GM13976 (cell line): Measurements from ENCODE around the gene FUT8.

ENCODE experiments used
- DNase-seq: peaks from one replicate; pipeline ENCODE4 v3.0.0; 2012; ENCODE audit warnings: low spot score
- in situ Hi-C: fragments of 300-500 bp; cut with MboI; formaldehyde crosslinking; loops from one replicate; pipeline ENCODE4 v1.12.0; 2022; ENCODE audit warnings: low sequenced_read_pairs, mixed read lengths, inconsistent platforms; ENCODE audit not compliant: unreplicated experiment
- TF ChIP-seq, protein P1 (sequence below): IDR thresholded peaks from 2 replicates; pipeline ENCODE4 v1.5.1; 2012; ENCODE audit warnings: borderline replicate concordance, mild to moderate bottlenecking; ENCODE audit not compliant: insufficient read depth; ENCODE audit errors: extremely low read depth, missing control alignments, control extremely low read depth

The FUT8 gene

DNA sequence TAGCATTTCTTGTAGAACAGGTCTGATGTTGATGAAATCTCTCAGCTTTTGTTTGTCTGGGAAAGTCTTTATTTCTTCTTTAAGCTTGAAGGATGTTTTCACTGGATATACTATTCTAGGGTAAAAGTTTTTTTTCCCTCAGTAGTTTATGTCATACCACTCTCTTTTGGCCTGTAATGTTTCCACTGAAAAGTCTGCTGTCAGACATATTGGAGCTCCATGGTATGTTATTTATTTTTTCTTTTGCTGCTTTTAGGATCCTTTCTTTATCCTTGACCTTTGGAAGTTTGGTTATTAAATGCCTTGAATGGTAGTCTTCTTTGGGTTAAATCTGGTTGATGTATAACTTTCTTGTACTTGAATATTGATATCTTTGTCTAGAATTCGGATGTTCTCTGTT, 306.1 kb downstream of the FUT8 start:
- TF ChIP-seq, protein P1, sequence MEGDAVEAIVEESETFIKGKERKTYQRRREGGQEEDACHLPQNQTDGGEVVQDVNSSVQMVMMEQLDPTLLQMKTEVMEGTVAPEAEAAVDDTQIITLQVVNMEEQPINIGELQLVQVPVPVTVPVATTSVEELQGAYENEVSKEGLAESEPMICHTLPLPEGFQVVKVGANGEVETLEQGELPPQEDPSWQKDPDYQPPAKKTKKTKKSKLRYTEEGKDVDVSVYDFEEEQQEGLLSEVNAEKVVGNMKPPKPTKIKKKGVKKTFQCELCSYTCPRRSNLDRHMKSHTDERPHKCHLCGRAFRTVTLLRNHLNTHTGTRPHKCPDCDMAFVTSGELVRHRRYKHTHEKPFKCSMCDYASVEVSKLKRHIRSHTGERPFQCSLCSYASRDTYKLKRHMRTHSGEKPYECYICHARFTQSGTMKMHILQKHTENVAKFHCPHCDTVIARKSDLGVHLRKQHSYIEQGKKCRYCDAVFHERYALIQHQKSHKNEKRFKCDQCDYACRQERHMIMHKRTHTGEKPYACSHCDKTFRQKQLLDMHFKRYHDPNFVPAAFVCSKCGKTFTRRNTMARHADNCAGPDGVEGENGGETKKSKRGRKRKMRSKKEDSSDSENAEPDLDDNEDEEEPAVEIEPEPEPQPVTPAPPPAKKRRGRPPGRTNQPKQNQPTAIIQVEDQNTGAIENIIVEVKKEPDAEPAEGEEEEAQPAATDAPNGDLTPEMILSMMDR = no peak
- no peak for DNase-seq

DNA sequence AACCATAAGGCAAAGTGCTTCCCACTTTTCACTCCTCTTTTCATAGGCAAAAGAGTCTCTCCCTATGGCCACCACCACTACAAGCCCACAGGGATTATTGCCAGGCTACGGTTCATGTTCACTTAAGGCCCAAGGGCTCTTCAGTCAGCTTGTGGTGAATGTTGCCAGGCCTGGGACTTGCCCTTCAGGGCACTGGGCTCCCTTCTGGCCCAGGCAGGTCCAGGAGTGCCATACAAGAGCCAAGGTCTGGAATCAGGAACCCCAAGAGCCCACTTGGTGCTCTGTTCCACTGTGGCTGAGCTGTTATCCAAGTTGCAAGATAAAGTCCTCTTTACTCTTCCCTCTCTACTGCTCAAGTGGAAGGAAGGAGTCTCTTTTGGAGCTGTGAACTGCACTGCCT, 307.6 kb downstream of the FUT8 start:
- no peak for DNase-seq
- TF ChIP-seq, protein P1 = no peak
- in situ Hi-C loops = no loop called here

More for the DNA sequence above, 306.1 kb downstream of the FUT8 start:
- in situ Hi-C loops = no loop called here

DNA sequence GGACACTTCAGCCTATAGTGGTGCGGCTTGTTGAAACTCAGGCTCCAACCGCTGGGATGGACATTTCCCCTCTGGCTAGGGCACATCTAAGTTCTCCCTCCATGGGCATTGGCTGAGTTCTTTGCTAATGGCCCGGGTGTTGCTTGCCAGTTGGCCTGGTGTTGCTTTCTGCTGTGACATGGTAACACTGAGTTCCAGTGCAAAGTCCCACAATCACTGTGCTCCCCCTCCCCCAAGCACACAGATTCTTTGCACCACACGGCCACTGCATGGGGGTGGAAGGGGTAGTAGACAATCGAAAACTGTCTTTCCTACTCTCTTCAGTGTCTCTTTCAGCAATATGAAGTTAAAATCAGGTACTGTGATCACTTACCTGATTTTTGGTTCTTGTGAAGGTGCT, 308.2 kb downstream of the FUT8 start:
- in situ Hi-C loops = no loop called here
- DNase-seq = no peak
- TF ChIP-seq, protein P1 = no peak

DNA sequence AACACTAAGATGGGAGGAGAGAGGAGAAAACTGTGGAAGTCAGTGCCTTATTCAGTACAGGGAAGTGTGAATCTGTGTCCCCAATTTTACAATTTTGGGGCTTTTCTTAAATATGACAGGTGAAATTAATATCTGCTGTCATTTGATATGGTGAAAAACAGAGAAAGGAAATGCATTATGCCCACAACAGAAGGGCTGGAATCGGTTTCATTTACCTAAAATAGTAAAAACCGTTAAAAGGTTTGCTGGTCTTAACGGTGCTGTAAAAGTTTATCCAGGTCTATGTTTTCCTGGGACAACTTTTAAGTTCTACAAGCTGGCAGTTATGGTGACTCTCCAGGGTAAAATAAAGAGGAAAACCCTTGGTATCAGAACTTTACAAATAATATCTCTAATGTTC, 310.8 kb downstream of the FUT8 start:
- TF ChIP-seq, protein P1 = no peak
- no peak for DNase-seq
- in situ Hi-C loops = no loop called here

DNA sequence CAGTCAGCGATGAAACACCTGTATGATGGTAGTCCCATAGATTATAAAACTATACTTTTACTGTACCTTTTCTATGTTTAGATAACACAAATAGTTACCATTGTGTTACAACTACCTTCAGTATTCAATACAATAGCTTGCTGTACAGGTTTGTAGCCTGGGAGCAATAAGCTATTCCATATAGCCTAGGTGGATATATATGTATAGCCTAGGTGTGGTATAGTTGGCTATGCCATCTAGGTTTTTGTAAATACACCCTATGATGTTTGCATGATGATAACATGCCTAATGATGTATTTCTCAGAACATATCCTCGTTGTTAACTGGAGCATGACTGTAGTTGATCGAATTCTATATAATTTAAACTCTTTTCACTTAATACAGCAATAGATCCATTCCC, 316.1 kb downstream of the FUT8 start:
- TF ChIP-seq, protein P1 = no peak
- in situ Hi-C loops = no loop called here
- DNase-seq = no peak

DNA sequence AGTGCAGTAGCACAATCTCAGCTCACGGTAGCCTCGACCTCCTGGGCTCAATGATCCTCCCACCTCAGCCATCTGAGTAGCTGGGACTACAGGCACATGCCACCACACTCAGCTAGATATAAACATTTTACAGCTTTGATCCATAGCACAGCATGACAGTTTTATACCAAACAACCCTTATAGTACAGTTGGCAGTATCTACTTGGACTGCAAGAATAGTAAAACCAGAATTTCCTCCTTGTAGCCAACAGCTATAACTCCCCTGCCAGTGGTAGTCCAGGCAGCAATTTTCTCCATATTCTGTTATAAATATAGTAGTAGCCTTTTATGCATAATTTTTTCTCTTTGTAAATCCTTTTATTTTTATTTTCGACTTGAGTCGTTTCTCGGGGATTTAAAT, 317.0 kb downstream of the FUT8 start:
- no peak for DNase-seq
- TF ChIP-seq, protein P1 = no peak
- in situ Hi-C loops = no loop called here

DNA sequence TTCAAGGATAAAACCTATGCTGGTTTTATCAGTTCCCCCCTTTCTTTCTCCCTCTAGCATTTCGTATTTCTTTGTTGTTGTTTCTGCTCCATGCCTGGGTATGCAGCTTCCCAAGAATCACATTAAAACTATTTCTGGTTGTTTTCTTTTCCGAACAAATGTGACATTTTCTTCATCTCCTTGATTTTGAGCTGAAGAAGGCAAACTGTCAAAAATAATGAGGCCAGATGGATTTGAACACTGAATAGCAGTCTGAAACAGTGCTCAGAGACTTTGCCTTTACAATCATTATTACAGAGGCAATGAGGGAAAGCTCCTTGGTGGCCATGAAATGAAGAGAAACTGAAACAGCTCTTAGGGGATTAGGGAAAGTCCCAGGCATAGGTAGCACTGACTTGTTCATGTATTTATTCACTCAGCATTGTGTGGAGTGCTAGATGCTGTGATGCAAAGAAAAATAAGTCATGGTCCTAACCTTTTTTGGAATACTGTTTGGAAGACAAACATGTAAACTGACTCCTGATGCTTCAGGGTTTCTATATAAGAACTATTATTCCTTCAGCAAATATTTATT, 319.5 kb downstream of the FUT8 start:
- in situ Hi-C loops = no loop called here
- TF ChIP-seq, protein P1 = no peak
- peak; percentile 59 for DNase-seq
